HG03025 (cell line): ENCODE measurements around the gene ANK2.

Source experiments
- ATAC-seq: cut with Tn5 transposase; IDR thresholded peaks from one replicate; pipeline ENCODE4 v1.9.1; 2021; ENCODE audit warnings: mild to moderate bottlenecking, moderate library complexity; ENCODE audit not compliant: unreplicated experiment, low FRiP score

Gene ANK2

GRCh38 chr4:113433116-113433515 lies 383.7 kb downstream of the ANK2 start:
- ATAC-seq, result no peak
